Skeletal muscle cell (primary cell): ENCODE measurements around the gene BNIP5.

ENCODE experiments used
- DNase-seq: peaks from one replicate; pipeline ENCODE4 v3.0.0-alpha.2; 2010; ENCODE audit warnings: low read depth
- H3K4me3 ChIP-seq: 2 replicates; pipeline ENCODE4 v1.5.1; 2011; ENCODE audit warnings: low read depth, mild to moderate bottlenecking, control low read depth, low read length, moderate library complexity

The BNIP5 gene, protein sequence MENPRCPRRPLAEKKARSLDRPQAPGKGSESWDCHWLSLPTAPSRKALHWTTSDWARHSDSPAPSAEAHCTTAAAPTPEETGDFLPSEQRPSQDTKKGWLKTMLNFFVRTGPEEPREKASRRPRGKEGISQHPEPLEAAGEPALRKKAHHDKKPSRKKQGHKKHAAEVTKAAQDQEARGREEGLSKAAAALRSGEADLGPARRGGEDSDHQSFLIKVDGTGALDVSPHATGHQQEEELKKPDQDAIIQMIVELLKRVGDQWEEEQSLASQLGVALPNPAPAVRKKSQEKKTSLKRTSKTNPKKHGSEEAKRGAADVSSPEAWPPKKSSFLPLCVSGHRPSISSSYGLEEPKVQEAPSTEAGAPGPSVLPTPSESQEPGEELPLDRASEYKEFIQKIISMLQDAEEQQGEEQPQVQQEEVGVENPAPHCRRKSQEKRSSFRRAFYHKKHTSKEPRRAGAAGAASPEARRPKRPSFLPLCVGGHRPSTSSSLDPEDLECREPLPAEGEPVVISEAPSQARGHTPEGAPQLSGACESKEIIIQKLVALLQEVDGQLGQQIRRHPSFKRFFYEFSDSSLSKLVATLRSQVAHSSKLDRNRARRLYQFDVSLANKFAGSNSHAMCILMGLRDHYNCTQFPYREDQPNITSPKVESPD

DNA sequence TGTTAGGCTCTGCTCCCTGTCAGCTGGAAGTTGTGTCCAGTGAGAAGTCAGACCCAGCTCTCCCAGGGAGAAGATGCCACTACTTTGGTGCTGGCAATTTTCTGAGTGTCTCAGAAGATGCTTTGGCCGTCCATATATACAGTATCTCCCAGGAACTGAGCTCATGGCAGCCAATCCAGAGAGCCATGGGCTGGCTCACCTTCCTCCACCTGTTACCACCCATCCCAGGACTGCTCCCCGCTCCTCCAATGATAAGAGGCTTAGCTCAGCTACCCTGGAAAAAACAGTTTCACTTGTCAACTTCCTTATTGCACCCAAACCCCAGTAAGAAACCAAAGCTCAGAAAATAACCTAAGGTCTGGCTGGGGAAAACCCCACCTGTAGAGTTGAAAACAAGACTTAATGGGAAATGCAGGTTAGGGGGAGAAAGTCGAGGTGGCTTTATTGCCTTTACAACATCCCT, at the start of gene BNIP5:
TSS of gene BNIP5 (minus strand) at position 110 of the 463 bp plus-strand sequence. CDS start 6,198 bp downstream, outside the sequence.
- H3K4me3 ChIP-seq = no peak within 1 kb of the TSS
- no peak for DNase-seq

DNA sequence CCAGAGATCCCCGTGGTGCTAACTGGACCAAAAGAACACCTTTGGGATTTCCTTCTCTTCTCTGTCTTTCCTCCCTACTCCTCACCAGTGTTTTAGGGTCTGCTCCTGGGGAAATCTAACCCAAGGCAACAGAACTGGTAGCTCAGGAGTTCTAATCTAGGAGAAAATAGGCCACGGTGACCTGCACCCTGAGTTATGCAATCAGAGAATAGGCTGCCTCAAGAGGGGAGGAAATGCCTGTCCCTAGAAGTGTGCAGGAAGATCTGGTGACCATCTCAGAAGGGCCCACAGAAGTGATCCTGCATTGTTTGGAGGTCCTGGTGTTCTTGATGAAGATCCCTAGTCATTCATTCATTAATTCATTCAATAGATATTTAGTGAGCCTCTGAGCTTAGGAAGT, 47.4 kb upstream of the BNIP5 start:
- H3K4me3 ChIP-seq = no peak overlapping the region
- DNase-seq = no peak

DNA sequence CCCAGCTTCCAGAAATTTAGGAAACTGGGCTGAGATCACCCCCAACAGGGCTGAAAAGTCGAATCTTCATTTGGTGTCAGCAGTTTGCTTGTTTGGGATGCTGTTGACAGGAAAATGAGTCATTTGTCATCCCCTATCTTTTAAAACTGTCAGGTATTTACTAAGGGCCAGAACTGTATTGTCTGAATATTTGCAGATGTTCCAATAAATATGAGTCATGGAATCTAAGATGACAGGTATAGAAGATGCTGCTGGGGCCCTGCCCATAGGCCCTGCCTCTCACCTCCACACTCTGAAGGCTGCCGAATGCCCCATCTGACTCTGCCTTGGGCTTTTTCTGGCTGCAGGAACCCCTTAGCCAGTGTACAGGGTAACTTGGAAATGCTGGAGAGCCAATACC, 46.9 kb upstream of the BNIP5 start:
- DNase-seq = no peak
- H3K4me3 ChIP-seq = no peak overlapping the region

DNA sequence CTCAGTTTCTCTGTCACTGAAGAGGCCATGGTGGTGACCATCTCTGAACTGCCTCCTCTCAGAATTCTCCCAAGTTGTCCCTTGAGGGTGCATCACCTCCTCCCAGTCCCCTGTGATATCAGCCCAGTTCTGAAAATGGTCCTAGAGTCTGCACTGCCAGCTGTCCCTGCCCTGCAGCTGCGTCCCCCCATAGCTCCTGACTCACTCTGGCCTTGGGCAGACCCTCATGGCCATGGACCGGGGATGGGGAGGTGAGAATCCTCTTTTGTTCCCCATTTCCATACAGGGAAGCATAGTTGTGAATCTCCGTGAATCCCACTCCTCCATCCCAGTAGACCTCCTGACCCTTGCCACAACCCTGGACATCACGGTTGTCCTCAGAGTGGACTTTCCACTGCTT, 46.3 kb upstream of the BNIP5 start:
- H3K4me3 ChIP-seq = no peak overlapping the region
- no peak for DNase-seq

DNA sequence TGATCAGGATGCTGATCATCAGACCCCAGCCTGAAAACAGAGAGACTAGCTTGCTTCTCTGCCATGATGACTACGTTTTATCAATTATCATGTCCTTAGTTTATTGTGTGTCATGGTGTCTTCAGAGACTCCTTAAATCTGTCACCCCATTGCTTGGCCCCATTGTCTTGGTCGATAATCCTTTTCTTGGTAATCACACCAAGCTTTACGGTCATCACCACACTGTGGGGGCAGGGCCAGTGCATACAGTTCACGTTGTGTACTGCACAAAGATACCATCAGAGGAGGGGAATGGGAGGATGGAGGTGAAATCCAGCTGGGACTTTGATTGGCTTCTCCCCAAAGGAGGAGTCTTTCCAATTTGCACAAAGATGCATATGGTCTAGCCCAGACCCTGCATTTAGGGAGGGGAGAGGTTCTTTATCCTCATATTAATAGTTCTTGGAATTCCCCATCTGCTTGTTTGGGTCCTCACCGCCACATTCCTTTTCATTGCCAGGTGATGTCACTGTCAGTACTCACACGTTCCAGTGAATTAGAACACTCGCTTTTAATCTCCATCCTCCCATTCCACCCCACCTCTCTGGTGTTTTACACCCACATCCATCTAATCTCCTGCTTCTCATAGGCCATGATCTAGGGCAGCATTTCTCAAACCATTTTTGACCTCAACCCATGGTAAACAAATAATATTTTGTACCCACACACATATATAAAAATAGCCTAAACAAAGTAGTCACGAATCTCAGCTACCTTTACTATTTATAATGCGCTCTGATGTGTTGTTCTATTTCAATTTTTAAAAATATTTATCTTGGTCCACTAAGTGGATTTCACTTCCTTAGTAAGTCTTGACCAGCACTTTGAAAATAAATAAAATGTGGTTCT, 45.1 kb upstream of the BNIP5 start:
- DNase-seq = no peak
- H3K4me3 ChIP-seq = no peak overlapping the region

DNA sequence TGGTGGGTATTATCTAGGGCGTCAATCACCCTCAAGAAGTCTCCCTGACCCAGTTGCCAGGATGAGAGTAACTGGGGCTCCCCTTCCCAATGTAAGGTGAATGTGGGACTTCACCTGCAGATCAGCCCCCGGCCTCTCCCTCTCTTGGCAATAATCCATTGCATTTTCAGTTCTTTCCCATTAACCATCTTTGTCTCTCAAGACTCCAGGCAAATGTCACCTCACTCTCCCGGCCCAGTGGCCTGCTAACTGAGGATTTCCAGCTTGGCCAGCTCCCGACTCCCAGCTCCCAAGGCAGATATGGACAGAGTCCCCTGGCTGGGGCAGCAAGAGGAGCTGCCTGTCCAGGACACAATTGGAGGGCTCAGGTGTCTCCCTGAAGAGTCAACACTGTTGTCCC, 43.5 kb upstream of the BNIP5 start:
- no peak for DNase-seq
- H3K4me3 ChIP-seq = no peak overlapping the region

DNA sequence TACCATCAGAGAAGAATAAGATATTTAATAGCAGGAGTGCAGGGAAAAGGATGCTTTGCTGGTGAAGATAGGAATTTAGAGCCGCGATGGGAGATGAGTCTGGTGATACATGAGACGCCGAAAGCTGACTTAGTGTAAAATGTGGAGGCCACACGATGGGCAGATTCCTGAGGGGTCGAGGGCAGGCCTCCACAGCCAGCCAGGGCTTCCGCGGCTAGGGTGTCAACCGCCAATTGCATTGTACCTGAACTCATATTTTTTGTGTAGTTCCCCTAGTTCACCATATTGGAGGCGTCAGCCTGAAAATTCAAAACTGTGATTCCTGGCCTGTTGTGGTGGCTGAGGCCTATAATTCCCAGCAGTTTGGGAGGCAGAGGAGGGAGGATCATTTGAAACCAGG, 42.2 kb upstream of the BNIP5 start:
- no peak for DNase-seq

DNA sequence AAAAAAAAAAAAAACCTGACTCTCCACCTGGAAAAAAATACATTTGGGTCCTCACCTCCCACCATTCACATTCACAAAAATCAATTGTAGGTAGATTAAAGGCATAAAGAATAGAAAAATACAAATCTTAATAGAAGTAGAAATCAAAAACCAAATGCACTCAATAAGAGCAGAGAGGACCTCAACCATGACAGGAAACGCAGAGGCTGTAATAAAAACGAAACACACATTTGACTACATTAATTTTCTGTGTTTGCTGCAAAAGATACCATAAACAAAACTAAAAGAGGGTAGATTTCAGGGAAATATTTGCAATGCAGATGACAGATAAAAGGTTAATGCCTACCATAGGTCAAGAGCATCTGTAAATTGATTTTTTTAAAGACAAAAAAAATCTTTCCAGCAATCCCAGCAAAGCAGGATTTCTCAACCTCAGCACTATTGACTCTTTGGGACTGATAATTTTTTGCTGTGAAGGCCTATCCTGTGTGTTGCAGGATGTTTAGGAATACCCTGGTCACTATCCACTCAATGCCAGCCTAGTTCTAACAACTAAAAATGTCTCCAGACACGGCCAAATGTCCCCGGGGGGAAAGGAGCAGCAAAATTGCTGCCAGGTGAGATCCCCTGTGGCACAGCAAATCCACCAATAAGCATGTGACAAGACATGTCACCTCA, 41.7 kb upstream of the BNIP5 start:
- no peak overlapping the region for H3K4me3 ChIP-seq
- no peak for DNase-seq

More for the DNA sequence above, 42.2 kb upstream of the BNIP5 start:
- no peak overlapping the region for H3K4me3 ChIP-seq

DNA sequence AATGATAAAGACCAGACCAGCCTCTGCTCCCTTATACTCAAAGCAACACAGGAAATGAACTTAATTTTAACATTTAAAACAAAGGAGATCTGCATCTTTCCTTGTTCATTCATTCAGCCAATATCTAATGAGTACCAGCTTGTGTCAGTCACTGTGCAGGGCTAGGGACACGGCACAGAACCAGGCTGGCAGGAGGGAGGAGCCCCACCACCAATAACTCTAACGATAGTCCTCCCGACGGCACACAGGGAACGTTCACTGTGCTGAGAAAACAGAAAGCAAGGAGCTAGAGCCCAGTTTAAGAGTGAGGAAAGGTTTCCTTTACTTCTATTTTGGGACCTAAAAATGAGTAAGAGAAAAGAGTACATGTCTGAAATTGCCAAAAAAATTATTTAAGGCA, 40.9 kb upstream of the BNIP5 start:
- no peak for DNase-seq
- H3K4me3 ChIP-seq = no peak overlapping the region

DNA sequence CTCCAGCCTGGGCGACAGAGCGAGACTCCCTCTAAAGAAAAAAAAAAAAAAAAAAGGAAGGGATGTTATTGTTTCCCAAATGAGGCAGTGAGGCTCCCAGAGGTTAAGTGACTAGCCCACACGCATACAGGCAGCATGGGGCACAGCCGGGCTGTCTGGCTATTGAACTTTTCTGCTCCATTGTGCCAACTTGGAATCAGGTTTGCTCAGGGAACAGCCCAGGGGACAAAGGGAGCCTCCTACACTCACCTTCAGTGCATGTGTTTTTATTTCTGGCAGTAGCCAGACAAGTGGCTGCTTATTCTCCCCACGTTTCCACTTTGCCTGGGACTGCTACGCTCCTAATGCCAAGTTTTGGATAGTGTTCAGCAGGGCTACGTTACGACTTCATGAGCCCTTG, 40.1 kb upstream of the BNIP5 start:
- no peak overlapping the region for H3K4me3 ChIP-seq
- DNase-seq = no peak

DNA sequence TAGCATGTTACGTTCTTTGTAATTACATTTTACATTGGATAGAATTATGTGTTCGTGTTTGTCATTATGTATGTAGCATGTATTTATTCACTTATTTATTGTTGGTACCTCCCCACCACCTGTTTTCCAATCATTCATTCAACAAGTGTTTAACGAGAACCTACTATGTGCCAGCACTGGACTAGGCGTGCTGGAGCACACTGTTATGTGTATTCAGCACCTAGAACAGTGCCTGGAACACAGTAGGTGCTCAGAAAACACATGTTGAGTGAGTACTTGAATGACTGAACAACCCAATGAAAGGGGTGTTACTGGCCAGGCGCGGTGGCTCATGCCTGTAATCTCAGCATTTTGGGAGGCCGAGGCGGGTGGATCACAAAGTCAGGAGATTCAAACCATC, 39.5 kb upstream of the BNIP5 start:
- DNase-seq = no peak
- H3K4me3 ChIP-seq = no peak overlapping the region

DNA sequence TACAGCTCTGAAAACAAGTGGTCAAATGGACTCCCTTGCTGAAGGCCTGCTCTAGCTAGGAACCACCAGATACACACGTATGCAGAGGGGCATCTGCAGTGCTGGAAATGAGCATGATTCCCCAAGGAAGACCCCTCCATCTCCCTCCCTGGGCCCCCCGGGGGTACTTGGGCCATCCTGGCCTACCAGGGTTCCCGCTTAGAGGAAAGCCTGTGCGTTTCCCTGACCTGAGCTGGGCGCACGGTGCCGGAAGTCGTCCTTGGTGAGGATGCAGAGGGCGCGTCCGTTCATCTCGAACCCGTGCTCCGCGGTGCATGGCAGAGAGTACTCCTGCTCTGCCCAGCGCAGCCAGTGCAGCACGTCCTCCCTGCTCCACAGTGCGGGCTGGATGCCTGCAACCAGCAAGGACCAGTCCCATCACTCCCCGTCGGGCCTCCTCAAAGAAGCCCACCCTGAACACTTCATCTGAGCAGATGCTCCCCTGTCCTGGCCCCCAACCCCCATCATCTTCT, 39.0 kb upstream of the BNIP5 start:
- DNase-seq = no peak
- H3K4me3 ChIP-seq = no peak overlapping the region

DNA sequence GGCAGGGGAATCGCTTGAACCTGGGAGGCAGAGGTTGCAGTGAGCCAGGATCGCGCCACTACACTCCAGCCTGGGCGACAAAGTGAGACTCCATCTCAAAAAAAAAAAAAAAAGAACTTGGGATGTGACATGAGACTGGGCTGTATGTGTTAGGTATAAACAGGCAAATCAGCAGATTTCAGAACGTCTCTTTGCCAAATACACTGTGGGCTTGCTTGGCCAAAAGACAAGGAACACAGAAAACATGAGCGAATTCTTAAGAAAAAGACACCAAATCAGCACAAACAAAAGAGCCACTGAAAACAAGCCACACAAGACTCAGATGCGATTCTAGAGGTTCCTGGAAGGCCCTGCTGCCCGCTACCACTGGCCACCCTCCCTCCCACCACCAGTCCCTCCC, 38.3 kb upstream of the BNIP5 start:
- no peak for DNase-seq
- no peak overlapping the region for H3K4me3 ChIP-seq

DNA sequence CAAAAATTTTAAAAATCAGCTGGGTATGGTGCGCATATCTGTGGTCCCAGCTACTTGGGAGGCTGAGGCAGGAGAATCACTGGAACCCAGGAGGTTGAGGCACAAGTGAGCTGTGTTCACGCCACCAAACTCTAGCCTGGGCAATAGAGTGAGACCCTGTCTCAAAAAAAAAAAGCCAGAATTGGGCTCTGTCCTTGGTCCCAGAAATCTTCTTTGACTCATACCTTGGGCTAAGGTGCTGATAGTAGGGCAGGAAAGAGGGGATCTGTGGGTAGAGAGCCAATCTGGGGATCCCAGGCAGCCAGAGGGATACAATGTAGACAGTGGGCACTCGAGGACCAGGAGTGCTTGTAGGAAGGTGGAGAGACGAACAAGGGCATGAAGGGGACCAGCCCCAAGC, 37.5 kb upstream of the BNIP5 start:
- no peak overlapping the region for H3K4me3 ChIP-seq
- no peak for DNase-seq

DNA sequence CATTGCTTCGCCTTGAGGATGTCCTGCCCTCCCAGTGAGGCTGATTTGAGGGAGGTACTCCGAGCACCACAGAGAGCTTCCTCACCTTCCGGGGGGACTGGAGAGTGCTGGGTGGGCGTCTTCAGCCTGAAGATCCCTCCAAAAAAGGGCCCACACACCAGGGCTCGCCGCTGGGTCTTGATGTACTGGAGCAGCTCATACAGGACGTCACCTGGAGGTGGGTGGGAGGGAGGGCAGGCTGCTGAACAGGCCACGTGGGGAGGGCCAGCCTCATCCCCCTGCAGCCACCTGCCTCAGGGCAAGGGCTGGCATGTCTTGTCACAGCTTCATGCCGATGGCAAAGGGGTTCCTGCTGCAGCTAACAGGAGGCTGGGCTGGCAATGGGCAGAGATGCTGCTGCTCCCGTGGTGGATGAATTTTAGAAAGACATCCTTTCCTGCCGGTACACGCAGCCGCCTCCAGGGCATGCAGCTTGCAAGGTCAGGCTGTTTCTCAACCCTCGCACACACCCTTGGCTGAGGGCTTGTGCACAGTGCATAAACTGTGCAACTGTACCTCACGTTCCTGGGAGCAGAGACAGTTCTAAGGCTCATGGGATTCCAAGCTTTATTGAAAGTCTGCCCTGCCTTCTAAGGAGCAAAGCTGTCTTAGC, 36.8 kb upstream of the BNIP5 start:
- no peak overlapping the region for H3K4me3 ChIP-seq
- no peak for DNase-seq

DNA sequence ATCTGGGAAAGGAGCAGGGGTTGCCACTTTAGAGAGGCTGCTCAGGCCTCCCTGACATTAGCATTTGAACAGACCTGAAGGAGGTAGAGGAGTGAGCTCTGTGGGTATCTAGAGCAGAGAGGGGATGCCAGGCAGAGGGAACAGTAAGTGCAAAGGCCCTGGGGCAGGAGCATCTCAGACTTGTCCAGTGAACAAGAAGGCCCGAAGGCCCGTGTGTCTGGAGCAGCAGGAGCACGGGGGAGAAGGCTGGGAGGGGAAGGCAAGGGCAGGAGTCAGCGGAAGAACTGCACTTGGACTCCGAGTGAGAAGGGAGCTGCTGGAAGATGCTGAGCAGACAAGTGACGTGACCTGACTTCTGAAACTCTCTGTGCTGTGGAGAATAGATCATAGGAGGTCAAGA, 35.4 kb upstream of the BNIP5 start:
- DNase-seq = no peak
- H3K4me3 ChIP-seq = no peak overlapping the region

DNA sequence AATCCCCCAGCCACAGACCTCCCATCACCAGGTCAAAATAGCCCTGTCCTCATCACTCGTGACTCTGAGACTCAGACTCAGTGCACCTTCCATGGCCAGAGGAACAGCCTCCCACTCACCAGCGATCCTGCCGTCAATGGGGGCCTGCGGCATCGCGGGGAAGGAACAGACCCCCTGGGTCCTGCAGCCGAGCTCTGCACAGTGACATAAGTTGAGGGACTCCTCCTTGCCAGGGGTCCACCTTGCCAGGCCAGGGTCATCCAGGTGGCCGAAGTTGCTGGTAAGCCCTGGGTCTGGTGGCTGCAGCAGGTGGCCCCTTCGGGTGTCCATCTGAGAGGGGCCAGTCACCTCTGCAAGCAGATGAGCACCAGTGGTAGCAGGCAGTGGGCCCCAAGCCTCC, 34.5 kb upstream of the BNIP5 start:
- no peak for DNase-seq
- no peak overlapping the region for H3K4me3 ChIP-seq

DNA sequence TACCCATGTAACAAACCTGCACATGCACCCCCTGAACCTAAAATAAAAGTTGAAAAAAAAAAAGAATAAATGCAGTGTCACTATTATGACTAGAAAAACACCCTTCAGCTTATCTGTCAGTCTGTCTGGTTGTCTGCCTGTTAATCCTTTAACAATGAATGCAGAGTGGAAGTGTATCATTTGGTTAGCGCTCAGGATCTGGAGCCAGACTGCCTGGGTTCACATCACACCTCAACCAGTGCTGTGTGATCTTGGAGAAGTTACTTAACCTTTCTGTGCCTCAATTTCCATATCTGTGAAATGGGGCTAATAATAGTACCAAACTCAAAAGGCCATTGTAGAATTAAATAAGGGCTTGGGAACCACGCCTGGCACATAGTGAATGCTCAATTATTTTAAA, 34.0 kb upstream of the BNIP5 start:
- no peak for DNase-seq
- H3K4me3 ChIP-seq = no peak overlapping the region
